K562 (cell line): ENCODE data around the gene CTCFL. TPM values are rescaled to one million over a fixed set of nuclear protein-coding genes. Genes with fewer than 3 reads are reported as not detected.

Experiments used
- ADNP ChIP-seq: fragments of 200-800 bp; sonication (Bioruptor generic); IDR thresholded peaks from 2 replicates; pipeline ENCODE4 v1.6.1; 2016; ENCODE audit warnings: missing genetic modification characterization, missing compliant biosample characterization
- ARID1B ChIP-seq: fragments of 450-650 bp; IDR thresholded peaks from 2 replicates; pipeline ENCODE4 v1.6.1; 2016; ENCODE audit warnings: antibody characterized with exemption, mild to moderate bottlenecking, inconsistent platforms
- BACH1 ChIP-seq: fragments of 200-800 bp; sonication (Bioruptor generic); IDR thresholded peaks from 2 replicates; pipeline ENCODE4 v1.6.1; 2016; ENCODE audit warnings: missing genetic modification characterization, missing compliant biosample characterization
- BRCA1 ChIP-seq, 2 experiments: fragments of 450-650 bp in 1 of 2; sonication (generic) in 1 of 2; formaldehyde crosslinking in 1 of 2; IDR thresholded peaks; 2 replicates each; pipeline versions ENCODE4 v1.5.0 to v1.6.1; 2017 to 2020; ENCODE audit warnings: mild to moderate bottlenecking in 1 of 2, missing genetic modification reagents in 1 of 2
- CBX3 ChIP-seq, 2 experiments: IDR thresholded peaks; 1 replicate in 1 of 2; 2 replicates in 1 of 2; pipeline ENCODE4 v1.6.1; 2012; ENCODE audit warnings: inconsistent platforms in 2 of 2, low read length in 2 of 2, borderline replicate concordance in 1 of 2, control low read depth in 1 of 2
- CBX5 ChIP-seq: IDR thresholded peaks from 2 replicates; pipeline ENCODE4 v1.6.1; 2014; ENCODE audit warnings: low read depth, borderline replicate concordance
- CXXC5 ChIP-seq: fragments of 250-450 bp; sonication (Bioruptor Pico); IDR thresholded peaks from 2 replicates; pipeline ENCODE4 v1.8.0; 2022; ENCODE audit warnings: inconsistent platforms, mild to moderate bottlenecking, moderate library complexity
- ETV6 ChIP-seq, 3 experiments: fragments of 150-350 bp in 1 of 3; sonication (generic) in 1 of 3; formaldehyde crosslinking in 1 of 3; IDR thresholded peaks; 2 replicates each; pipeline versions ENCODE4 v1.6.1 to v1.8.0; 2014 to 2022; ENCODE audit warnings: borderline replicate concordance in 2 of 3, low read depth in 2 of 3, antibody characterized with exemption in 1 of 3, low read length in 1 of 3, mild to moderate bottlenecking in 1 of 3, missing genetic modification reagents in 1 of 3
- HDAC2 ChIP-seq: fragments of 450-650 bp; IDR thresholded peaks from 2 replicates; pipeline ENCODE4 v1.6.1; 2016; ENCODE audit warnings: mild to moderate bottlenecking
- HEY1 ChIP-seq: fragments of 250-450 bp; sonication (Bioruptor Pico); IDR thresholded peaks from 2 replicates; pipeline ENCODE4 v1.5.0; 2020; ENCODE audit warnings: mild to moderate bottlenecking, moderate library complexity, borderline replicate concordance
- NFATC3 ChIP-seq: fragments of 450-650 bp; IDR thresholded peaks from 2 replicates; pipeline ENCODE4 v1.6.1; 2017; ENCODE audit warnings: mild to moderate bottlenecking
- NONO ChIP-seq, 2 experiments: fragments of 200-400 bp in 1 of 2; fragments of 450-650 bp in 1 of 2; formaldehyde crosslinking in 1 of 2; IDR thresholded peaks; 2 replicates each; pipeline ENCODE4 v1.6.1; 2017; ENCODE audit warnings: low read depth in 2 of 2, mild to moderate bottlenecking in 2 of 2, moderate library complexity in 2 of 2, low read length in 1 of 2
- NR1H2 ChIP-seq: sonication (generic); formaldehyde crosslinking; IDR thresholded peaks from 2 replicates; pipeline ENCODE4 v1.4.0; 2020; ENCODE audit warnings: mild to moderate bottlenecking, missing genetic modification reagents
- NUFIP1 ChIP-seq: fragments of 450-650 bp; IDR thresholded peaks from 2 replicates; pipeline ENCODE4 v1.6.1; 2018; ENCODE audit not compliant: partially characterized antibody
- RBM34 ChIP-seq: fragments of 200-400 bp; formaldehyde crosslinking; IDR thresholded peaks from 2 replicates; pipeline ENCODE4 v1.6.1; 2018; ENCODE audit warnings: low read length, borderline replicate concordance; ENCODE audit not compliant: insufficient read depth
- SMAD4 ChIP-seq: fragments of 250-450 bp; sonication (Bioruptor Pico); conservative IDR thresholded peaks from 2 replicates; pipeline ENCODE4 v1.8.0; 2021; ENCODE audit warnings: inconsistent platforms, mild to moderate bottlenecking, moderate library complexity
- ZFP1 ChIP-seq: fragments of 450-650 bp; formaldehyde crosslinking; IDR thresholded peaks from 2 replicates; pipeline ENCODE4 v1.4.0; 2020; ENCODE audit warnings: mild to moderate bottlenecking, mixed read lengths
- ZNF589 ChIP-seq: fragments of 200-800 bp; sonication (Bioruptor generic); IDR thresholded peaks from 2 replicates; pipeline ENCODE4 v1.6.1; 2016; ENCODE audit warnings: low read depth, missing genetic modification characterization, missing compliant biosample characterization
- polyA plus RNA-seq, 8 experiments: library from polyadenylated mRNA; depleted of rRNA in 4 of 8; stranded (reverse) in 5 of 8; unstranded in 3 of 8; fragments of >200 nt; fragmentation: Nextera tagmentation in 2 of 8; fragmentation: Illumina TruSeq in 1 of 8; extraction: Ambion mirVana in 2 of 8; extraction: Trizol in 1 of 8; gene quantifications; 2 replicates each; pipeline versions ENCODE4 v1.2.1 to v1.2.3, GENCODE V29; 2011 to 2014; ENCODE audit warnings: inconsistent platforms in 1 of 8, missing spikeins in 1 of 8
- total RNA-seq, 7 experiments: library from RNA; depleted of rRNA in 6 of 7; stranded (reverse); fragments of >200 nt in 6 of 7; fragmentation: Illumina TruSeq in 2 of 7; extraction: Trizol in 2 of 7; gene quantifications; 2 replicates each; pipeline versions ENCODE4 v1.2.1 to v1.2.3, GENCODE V29; 2011 to 2021; ENCODE audit warnings: low replicate concordance in 1 of 7
- TF ChIP-seq, protein P1 (sequence below), 2 experiments: fragments of 150-350 bp in 1 of 2; IDR thresholded peaks; 2 replicates each; pipeline ENCODE4 v1.6.1; 2012 to 2016; ENCODE audit warnings: low read depth in 2 of 2, low read length in 2 of 2, mild to moderate bottlenecking in 1 of 2, moderate library complexity in 1 of 2
- TF ChIP-seq, protein P2 (sequence below), 2 experiments: fragments of 450-650 bp in 1 of 2; sonication (generic) in 1 of 2; formaldehyde crosslinking in 1 of 2; IDR thresholded peaks in 1 of 2; conservative IDR thresholded peaks in 1 of 2; 2 replicates each; pipeline versions ENCODE4 v1.6.1 to v1.8.1; 2016 to 2023; ENCODE audit warnings: mild to moderate bottlenecking in 2 of 2, moderate library complexity in 2 of 2, inconsistent platforms in 1 of 2, missing genetic modification reagents in 1 of 2
- TF ChIP-seq, protein P3 (sequence below): fragments of 450-650 bp; formaldehyde crosslinking; IDR thresholded peaks from 2 replicates; pipeline ENCODE4 v1.4.0; 2020; ENCODE audit warnings: mild to moderate bottlenecking, mixed read lengths

The CTCFL gene
- total and polyA plus RNA-seq, 9 of the 15 experiments (the other 6 are each of a cell fraction or from before 2014, with no cell fraction given), result 42.4 to 188 (median 111) TPM

- TF ChIP-seq, protein P1, sequence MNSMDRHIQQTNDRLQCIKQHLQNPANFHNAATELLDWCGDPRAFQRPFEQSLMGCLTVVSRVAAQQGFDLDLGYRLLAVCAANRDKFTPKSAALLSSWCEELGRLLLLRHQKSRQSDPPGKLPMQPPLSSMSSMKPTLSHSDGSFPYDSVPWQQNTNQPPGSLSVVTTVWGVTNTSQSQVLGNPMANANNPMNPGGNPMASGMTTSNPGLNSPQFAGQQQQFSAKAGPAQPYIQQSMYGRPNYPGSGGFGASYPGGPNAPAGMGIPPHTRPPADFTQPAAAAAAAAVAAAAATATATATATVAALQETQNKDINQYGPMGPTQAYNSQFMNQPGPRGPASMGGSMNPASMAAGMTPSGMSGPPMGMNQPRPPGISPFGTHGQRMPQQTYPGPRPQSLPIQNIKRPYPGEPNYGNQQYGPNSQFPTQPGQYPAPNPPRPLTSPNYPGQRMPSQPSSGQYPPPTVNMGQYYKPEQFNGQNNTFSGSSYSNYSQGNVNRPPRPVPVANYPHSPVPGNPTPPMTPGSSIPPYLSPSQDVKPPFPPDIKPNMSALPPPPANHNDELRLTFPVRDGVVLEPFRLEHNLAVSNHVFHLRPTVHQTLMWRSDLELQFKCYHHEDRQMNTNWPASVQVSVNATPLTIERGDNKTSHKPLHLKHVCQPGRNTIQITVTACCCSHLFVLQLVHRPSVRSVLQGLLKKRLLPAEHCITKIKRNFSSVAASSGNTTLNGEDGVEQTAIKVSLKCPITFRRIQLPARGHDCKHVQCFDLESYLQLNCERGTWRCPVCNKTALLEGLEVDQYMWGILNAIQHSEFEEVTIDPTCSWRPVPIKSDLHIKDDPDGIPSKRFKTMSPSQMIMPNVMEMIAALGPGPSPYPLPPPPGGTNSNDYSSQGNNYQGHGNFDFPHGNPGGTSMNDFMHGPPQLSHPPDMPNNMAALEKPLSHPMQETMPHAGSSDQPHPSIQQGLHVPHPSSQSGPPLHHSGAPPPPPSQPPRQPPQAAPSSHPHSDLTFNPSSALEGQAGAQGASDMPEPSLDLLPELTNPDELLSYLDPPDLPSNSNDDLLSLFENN (IDR thresholded peaks at IDR 0.05; ENCODE audit: low read depth in 2 of 2, low read length in 2 of 2), result no peak
- TF ChIP-seq, protein P2, sequence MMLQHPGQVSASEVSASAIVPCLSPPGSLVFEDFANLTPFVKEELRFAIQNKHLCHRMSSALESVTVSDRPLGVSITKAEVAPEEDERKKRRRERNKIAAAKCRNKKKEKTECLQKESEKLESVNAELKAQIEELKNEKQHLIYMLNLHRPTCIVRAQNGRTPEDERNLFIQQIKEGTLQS (IDR thresholded peaks at IDR 0.05), result peak; percentile 33; the same call in 1 of the 2 replicates
- TF ChIP-seq, protein P2 (CRISPR knock-in tag; conservative IDR thresholded peaks at IDR 0.05), result no peak
- TF ChIP-seq CBX3 (IDR thresholded peaks at IDR 0.05; ENCODE audit: borderline replicate concordance in 1 of 2, low read length in 2 of 2), result no peak
- no peak for TF ChIP-seq RBM34
- TF ChIP-seq ZFP1 (CRISPR knock-in tag), result no peak
- no peak for TF ChIP-seq NFATC3
- TF ChIP-seq HDAC2, result 0 out of 2 replicates have a peak, but pooled peaks have one; percentile 23
- TF ChIP-seq NUFIP1, result no peak
- TF ChIP-seq CBX5, result no peak
- no peak for TF ChIP-seq CXXC5 (CRISPR knock-in tag)
- TF ChIP-seq ARID1B, result no peak
- peak; percentile 73 for TF ChIP-seq ADNP (tag)
- no peak for TF ChIP-seq ZNF589
- TF ChIP-seq, protein P3, sequence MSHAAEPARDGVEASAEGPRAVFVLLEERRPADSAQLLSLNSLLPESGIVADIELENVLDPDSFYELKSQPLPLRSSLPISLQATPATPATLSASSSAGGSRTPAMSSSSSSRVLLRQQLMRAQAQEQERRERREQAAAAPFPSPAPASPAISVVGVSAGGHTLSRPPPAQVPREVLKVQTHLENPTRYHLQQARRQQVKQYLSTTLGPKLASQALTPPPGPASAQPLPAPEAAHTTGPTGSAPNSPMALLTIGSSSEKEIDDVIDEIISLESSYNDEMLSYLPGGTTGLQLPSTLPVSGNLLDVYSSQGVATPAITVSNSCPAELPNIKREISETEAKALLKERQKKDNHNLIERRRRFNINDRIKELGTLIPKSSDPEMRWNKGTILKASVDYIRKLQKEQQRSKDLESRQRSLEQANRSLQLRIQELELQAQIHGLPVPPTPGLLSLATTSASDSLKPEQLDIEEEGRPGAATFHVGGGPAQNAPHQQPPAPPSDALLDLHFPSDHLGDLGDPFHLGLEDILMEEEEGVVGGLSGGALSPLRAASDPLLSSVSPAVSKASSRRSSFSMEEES (CRISPR knock-in tag), result peak; percentile 16; the same call in 1 of the 2 replicates
- TF ChIP-seq HEY1 (CRISPR knock-in tag), result no peak
- no peak for TF ChIP-seq ETV6 (IDR thresholded peaks at IDR 0.05; ENCODE audit: borderline replicate concordance in 1 of 2, low read depth in 2 of 2, low read length in 1 of 2)
- no peak for TF ChIP-seq ETV6 (CRISPR knock-in tag; IDR thresholded peaks at IDR 0.05; ENCODE audit: borderline replicate concordance)
- peak; percentile 35; the same call in 1 of the 2 replicates for TF ChIP-seq BACH1 (tag)
- no peak for TF ChIP-seq NONO (IDR thresholded peaks at IDR 0.05; ENCODE audit: low read depth in 2 of 2, low read length in 1 of 2)
- no peak for TF ChIP-seq SMAD4 (CRISPR knock-in tag)
- no peak for TF ChIP-seq BRCA1 (IDR thresholded peaks at IDR 0.05)
- no peak for TF ChIP-seq BRCA1 (CRISPR knock-in tag; IDR thresholded peaks at IDR 0.05)
- no peak for TF ChIP-seq NR1H2
These were observed 49.4 kb downstream of the CTCFL start (continued) for GRCh38 chr20:57475388-57476083.
